T47D (cell line): ENCODE measurements around the gene OR2T1.
"Not testable (repeated sequence)": the region's sequence is repeated elsewhere in the genome, so short reads cannot be mapped to it uniquely, and the experiment has no call there.

Experiments
- DNase-seq, 2 experiments: peaks; one replicate each; pipeline versions ENCODE4 v3.0.0 to v3.0.0-alpha.2; 2011 to 2012; ENCODE audit warnings: low read depth in 1 of 2, low spot score in 1 of 2
- JUND ChIP-seq: IDR thresholded peaks from 2 replicates; pipeline ENCODE4 v1.6.1; 2012; ENCODE audit warnings: low read depth
- in situ Hi-C: cut with HindIII; loops from 2 replicates; pipeline ENCODE4 v1.10.0; 2016; ENCODE audit warnings: low sequenced_read_pairs, low pct_unique_long_range_greater_than_20kb

Gene OR2T1

DNA sequence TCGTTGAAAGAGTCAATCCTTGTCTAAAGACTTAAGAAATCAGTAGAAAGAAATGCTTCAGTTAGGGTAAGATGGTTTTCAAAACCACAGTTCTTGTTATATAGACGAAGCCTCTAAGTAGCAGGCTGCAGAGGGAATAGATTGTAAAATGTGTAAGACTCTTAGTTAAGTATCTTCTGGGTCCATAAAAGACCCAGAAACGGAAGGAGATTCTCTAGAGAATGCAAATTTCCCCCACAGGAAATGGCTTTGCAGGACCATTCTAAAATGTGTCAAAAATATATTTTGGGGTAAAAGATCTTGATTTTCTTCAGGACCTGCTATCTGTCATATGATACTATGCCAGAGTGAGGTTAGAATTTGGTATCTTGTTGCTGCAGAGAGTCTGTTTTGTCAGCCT, 13.4 kb downstream of the OR2T1 start:
- TF ChIP-seq JUND, result no peak
- in situ Hi-C loops, result no loop called here
- DNase-seq, result no peak

- no peak for TF ChIP-seq JUND
- in situ Hi-C loops, result no loop called here
- no peak for DNase-seq
Observed at GRCh38 chr1:248417854-248418253, 15.0 kb downstream of the OR2T1 start.

GRCh38 chr1:248421384-248421783, 18.5 kb downstream of the OR2T1 start:
- DNase-seq, result peak in 1 of 2 experiments; percentile 47
- in situ Hi-C loops, result no loop called here
- TF ChIP-seq JUND, result no peak

DNA sequence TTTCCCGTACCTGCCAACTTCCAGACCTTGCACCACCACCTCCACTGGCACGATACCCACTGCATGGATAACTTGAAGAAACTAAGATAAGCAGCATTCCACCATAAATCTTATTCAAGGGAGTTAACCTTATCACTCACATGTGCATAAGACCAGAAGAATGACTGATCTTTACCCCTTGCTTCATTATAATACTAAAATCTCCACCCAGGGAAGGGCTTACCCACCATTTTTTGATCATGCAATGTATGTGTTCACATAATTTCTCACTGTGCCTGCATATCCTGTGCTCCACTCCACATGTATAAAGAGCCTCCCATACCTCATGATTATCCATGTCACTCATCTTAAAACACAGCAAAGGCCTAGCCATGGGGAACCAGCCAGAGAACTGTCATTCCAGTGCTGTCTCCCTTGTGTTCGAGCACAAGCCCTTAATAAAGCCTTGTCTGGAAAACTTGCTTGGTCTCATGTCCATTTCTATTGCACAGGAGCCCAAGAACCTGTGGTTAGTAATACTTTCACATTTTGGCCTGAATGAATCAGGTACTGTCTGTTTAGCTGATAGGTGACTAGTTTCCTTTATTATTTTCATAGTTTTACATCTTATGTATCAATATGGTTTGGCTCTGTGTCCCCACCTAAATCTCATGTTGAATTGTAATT, 24.8 kb downstream of the OR2T1 start:
- DNase-seq, in situ Hi-C loops: not testable (repeated sequence)

DNA sequence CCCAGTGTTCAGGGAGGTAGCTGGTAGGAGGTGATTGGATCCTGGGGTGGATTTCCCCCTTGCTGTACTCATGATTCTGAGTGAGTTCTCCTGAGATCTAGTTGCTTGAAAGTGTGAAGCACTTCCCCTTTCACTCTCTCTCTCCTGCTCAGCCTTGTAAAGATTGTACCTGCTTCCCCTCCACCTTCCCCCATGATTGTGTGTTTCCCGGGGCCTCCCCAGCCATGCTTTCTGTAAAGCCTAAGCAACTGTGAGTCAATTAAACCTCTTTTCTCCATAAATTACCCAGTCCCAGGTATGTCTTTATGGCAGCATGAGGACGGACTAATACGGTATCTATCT, 25.3 kb downstream of the OR2T1 start:
- in situ Hi-C loops, result not testable (repeated sequence)

GRCh38 chr1:248431683-248432082, 28.8 kb downstream of the OR2T1 start:
- in situ Hi-C loops, DNase-seq: not testable (repeated sequence)

More for the DNA sequence above, 25.3 kb downstream of the OR2T1 start:
- DNase-seq, result not testable (repeated sequence)

DNA sequence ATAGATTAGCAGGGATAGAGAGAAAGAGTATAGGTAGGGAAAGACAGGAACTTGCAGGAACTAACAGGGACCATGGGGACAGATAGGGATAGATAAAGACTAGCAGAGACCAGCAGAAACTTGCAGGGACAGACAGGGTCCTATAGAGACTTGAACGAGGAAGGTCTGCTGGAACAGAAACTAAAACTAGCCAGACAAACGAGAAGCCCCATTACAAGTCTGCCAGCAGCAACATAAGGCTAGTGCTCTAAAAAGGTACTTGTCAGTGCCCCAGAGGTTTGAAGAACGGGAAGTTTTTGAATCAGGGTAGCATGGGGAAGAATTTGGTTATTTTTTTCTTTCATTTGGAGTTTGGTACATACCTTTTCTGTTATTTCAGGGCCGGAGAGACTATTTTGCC, 29.4 kb downstream of the OR2T1 start:
- in situ Hi-C loops, DNase-seq: not testable (repeated sequence)

DNA sequence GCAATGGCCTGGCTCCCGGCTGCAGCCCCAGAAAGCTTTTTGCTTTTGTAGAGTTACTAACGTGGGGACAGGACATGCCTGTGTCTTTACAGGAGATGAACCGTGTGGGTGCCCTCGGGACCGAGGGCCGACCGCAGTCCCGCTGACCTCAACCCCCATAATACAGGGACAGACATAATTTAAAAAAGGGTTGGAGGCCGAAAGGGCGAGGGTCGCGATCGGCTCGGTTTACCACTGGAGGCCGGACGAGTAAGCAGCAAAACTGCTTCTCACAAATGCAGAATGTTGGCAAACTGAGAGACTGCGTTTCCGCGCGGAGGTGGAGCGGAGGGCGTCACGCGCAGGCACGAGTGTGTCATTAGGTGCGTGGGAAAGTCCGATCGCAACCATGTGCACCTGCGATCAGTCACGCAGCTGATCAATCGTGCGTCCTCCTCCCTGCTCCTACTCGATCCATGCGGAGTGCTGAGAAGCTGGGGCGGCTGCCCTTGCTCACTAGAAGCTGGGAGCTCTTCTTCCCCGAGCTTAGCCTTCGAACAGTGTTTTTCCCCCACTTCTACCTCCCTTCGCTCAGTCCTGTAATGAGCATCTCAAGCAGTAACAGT, 31.1 kb downstream of the OR2T1 start:
- DNase-seq, in situ Hi-C loops: not testable (repeated sequence)

GRCh38 chr1:248434913-248435312, 32.1 kb downstream of the OR2T1 start:
- in situ Hi-C loops, DNase-seq: not testable (repeated sequence)

GRCh38 chr1:248436303-248436702, 33.5 kb downstream of the OR2T1 start:
- DNase-seq, in situ Hi-C loops: not testable (repeated sequence)

- in situ Hi-C loops, DNase-seq: not testable (repeated sequence)
Observed at GRCh38 chr1:248438668-248439067, 35.8 kb downstream of the OR2T1 start.

GRCh38 chr1:248439283-248439682, 36.4 kb downstream of the OR2T1 start:
- DNase-seq, in situ Hi-C loops: not testable (repeated sequence)

DNA sequence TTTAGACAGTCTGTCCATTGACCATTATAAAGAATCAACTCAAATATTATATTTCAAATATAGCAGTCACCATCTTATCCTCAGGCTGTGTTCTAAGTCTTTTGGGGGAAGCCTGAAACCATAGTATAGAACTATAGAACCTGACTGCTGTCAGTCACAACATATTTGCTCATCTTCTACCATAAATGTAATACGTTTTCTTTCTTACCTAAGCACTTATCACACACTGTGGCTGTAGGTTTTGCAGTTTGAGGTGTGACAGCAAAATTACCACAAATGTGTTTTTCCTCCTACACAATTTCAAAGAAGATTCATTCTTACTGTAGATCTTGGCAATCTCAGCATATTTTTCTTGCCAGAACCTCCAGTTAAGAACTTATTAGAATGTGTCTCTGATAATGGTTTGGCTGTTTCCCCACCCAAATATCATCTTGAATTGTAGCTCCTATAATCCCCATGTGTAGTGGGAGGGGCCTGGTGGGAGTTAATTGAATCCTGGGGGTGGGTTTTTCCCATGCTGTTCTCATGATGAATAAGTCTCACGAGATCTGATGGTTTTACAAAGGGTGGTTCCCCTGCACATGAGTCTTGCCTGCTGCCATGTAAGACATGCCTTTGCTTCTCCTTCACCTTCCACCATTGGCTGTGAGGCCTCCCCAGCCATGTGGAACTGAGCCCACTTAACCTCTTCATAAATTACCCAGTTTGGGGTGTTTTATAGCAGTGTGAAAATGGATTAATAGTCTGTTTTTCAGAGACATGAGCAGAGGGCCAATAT, 39.8 kb downstream of the OR2T1 start:
- in situ Hi-C loops, DNase-seq: not testable (repeated sequence)

DNA sequence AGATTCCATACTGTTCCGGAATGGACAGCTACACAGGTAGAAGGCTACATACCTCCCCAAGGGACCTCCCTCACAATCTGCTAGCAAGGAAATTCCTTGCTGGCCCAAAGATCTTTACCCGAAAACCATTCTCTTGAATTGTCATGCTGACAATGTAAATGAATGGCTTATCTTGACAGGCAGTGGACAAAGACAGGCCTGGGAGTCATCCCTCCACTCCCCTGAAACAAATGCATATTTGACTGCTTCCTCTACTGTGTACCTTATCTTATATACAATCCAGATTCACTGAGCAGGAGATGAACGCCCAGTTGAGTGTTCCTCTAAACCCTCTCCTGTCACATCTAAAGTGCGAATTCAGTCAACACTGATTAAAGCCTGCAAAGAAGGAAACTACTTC, 41.8 kb downstream of the OR2T1 start:
- in situ Hi-C loops, DNase-seq: not testable (repeated sequence)

DNA sequence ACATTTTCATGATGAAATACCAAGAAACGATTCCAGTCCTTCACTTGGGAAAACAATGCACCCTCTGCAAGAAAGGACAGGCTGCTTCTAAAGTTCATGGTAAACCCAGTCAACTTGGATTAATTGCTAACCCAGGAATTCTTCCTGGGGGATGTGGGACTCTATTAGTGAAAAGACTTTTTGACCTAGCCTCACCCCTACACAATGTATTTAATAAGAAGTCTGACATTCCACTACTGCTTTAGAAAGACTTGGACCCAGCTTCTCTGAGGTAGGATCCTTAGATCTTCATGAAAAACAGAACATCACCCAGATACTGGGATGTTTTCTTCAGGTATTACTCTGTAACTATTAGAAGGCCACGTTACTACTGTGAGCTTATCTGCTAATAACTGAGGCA, 42.6 kb downstream of the OR2T1 start, which contains the start of gene OR2T2:
TSS of gene OR2T2 (plus strand) at position 239 of the 400 bp plus-strand sequence. CDS start 7,161 bp downstream, outside the sequence.
- DNase-seq, in situ Hi-C loops: not testable (repeated sequence)

- in situ Hi-C loops, DNase-seq: not testable (repeated sequence)
Observed at GRCh38 chr1:248448409-248449074, 45.7 kb downstream of the OR2T1 start.

DNA sequence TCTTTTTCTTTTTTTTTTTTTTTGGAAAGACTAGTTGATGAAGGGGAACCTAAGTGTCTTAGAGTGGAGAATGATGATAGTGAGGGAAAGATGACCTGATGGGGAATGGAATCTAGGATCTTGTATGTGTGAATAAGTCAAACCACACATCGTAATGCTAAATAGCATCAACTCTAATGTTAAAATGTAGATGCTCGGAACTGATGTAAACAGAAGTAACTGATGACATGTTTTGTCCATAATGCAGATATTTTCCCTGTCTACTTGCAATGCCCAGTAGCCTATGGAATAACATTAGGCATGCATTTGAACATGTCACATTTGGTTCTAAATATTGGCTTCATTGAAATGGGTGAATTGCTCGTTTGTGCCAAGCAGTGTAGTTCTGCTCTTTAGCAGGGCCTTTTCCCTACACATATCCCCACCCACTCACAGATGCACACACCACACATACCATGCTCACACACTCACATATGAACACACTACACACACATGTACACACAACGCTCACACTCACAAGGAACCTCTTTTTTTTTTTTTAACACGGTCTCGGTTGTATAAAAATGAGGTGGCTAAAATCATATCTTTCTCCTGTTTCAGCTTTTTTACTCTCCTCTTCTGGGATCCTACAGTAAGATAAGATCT, 47.1 kb downstream of the OR2T1 start:
- in situ Hi-C loops, DNase-seq: not testable (repeated sequence)
